GDM1 (cell line): ENCODE results near the gene NUTM2E.
"Not testable (repeated sequence)": the region's sequence is repeated elsewhere in the genome, so short reads cannot be mapped to it uniquely, and the experiment has no call there.

Experiments
- DNase-seq: peaks from one replicate; lab custom pipeline; 2025; lab: John Stamatoyannopoulos, UW

Gene NUTM2E

GRCh38 chr10:79866903-79867551, 40.5 kb downstream of the NUTM2E start:
- DNase-seq, result not testable (repeated sequence)

DNA sequence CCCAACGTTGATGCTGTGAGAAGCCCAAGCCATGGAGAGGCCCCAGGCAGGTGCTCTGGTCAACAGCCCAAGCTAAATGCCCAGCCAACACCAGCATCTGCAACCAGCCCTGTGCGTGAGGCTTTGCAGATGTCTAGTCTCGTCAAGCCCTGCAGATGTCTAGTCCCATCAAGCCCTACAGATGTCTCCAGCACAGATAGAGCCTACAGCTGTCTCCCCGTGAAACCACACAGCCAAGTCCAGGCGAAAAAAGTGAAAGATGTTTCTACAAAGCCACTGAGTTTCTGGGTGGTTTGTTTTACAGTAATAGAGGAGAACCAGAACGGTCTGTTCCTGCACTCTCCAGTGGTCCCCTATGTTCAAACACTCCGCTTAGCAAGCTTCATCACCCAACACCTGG, 41.5 kb downstream of the NUTM2E start:
- DNase-seq, result not testable (repeated sequence)

DNA sequence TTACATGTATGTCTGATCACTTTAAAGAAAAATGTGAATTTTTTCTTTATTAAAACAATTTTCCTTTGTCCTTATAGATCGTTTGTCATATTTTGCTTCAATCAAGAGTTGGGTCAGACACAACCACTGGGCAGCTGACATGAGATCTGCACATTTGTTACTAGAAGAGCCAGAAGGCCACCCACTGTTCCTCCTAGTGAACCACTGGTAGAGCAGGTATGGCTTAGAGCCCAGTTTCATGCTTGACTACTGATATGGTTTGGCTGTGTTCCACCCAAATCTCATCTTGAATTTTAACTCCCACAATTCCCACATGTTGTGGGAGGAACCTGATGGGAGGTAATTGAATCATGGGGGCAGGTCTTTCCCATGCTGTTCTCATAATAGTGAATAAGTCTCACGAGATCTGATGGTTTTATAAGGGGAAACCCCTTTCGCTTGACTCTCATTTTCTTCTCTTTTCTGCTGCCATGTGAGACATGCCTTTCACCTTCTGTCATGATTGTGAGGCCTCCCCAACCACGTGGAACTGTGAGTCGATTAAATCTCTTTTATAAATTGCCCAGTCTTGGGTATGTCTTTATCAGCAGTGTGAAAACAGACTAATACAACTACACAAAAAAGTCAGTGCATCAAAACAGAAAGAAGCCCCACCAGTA, 43.0 kb downstream of the NUTM2E start:
- DNase-seq, result not testable (repeated sequence)

DNA sequence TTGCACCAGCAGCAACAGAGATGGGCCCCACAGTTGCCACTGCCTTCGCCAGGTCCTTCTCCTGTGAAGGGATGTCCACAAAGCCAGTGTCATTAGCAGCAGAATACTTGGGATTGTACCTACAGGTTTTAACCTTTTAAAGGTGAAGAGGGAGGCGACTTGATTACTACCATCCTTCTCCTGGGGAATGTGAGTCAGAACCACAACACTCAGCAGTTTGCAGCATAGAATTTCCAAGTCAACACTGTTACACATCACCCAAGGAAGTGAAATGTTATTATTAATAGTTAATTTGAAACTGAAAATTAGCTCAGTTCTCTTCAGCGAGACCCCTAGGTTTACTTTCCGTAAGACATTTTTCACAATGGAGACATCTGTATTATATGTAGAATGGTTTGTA, 45.2 kb downstream of the NUTM2E start:
- DNase-seq, result not testable (repeated sequence)
